CD14-positive monocyte (primary cell): ENCODE results near the gene NHLH2. TPM values are rescaled to one million over a fixed set of nuclear protein-coding genes. Genes with fewer than 3 reads are reported as not detected.

Source experiments
- DNase-seq, 3 donors: peaks; one replicate each; pipeline ENCODE4 v3.0.0-alpha.2; 2011 to 2022
- H2AFZ ChIP-seq: 2 replicates; pipeline ENCODE4 v1.6.0; 2012; ENCODE audit warnings: mild to moderate bottlenecking, low read depth, low read length, inconsistent platforms; ENCODE audit not compliant: insufficient read depth, poor library complexity, severe bottlenecking
- H3K27ac ChIP-seq, 2 donors: 1 replicate in 1 of 2; 2 replicates in 1 of 2; pipeline ENCODE4 v1.5.1; 2012 to 2013; ENCODE audit warnings: low read length in 2 of 2, control low read depth in 1 of 2, inconsistent platforms in 1 of 2, low read depth in 1 of 2, mild to moderate bottlenecking in 1 of 2
- H3K27me3 ChIP-seq, 2 donors: one replicate each; pipeline versions ENCODE4 v1.6.0 to v1.6.1; 2011 to 2013; ENCODE audit warnings: low read length in 2 of 2; ENCODE audit not compliant: control insufficient read depth in 2 of 2, insufficient read depth in 2 of 2
- H3K36me3 ChIP-seq, 2 donors: replicated peaks in 1 of 2; 1 replicate in 1 of 2; 2 replicates in 1 of 2; pipeline versions ENCODE4 v1.5.1 to v1.6.1; 2012 to 2013; ENCODE audit warnings: low read length in 2 of 2, control low read depth in 1 of 2, inconsistent platforms in 1 of 2, mild to moderate bottlenecking in 1 of 2; ENCODE audit not compliant: insufficient read depth in 2 of 2, control insufficient read depth in 1 of 2
- H3K4me1 ChIP-seq, 2 donors: 1 replicate in 1 of 2; 2 replicates in 1 of 2; pipeline versions ENCODE4 v1.5.1 to v1.6.1; 2012 to 2013; ENCODE audit warnings: low read length in 2 of 2, control low read depth in 1 of 2, inconsistent platforms in 1 of 2, mild to moderate bottlenecking in 1 of 2, moderate library complexity in 1 of 2; ENCODE audit not compliant: insufficient read depth in 2 of 2, control insufficient read depth in 1 of 2
- H3K4me2 ChIP-seq: replicated peaks from 2 replicates; pipeline ENCODE3; 2012; ENCODE audit warnings: low read length, moderate library complexity, mild to moderate bottlenecking; ENCODE audit not compliant: poor library complexity, severe bottlenecking; ENCODE audit errors: extremely low read depth
- H3K4me3 ChIP-seq, 3 experiments: fragments of 200-600 bp in 1 of 3; sonication (generic) in 1 of 3; replicated peaks in 1 of 3; 1 replicate in 2 of 3; 2 replicates in 1 of 3; pipeline ENCODE4 v1.5.1; 2011 to 2013; ENCODE audit warnings: low read length in 3 of 3, mild to moderate bottlenecking in 3 of 3, control low read depth in 2 of 3, low read depth in 2 of 3, inconsistent platforms in 1 of 3, moderate library complexity in 1 of 3
- H3K79me2 ChIP-seq: 2 replicates; pipeline ENCODE4 v1.6.0; 2012; ENCODE audit warnings: mild to moderate bottlenecking, control low read depth, inconsistent platforms, low read length, moderate library complexity; ENCODE audit not compliant: insufficient read depth
- H3K9ac ChIP-seq: 2 replicates; pipeline ENCODE4 v1.6.0; 2017; ENCODE audit warnings: low read length, mild to moderate bottlenecking; ENCODE audit not compliant: insufficient read depth, poor library complexity, severe bottlenecking
- H3K9me3 ChIP-seq, 2 donors: replicated peaks in 1 of 2; 1 replicate in 1 of 2; 2 replicates in 1 of 2; pipeline versions ENCODE4 v1.5.1 to v1.6.1; 2012 to 2013; ENCODE audit warnings: low read length in 2 of 2, control low read depth in 1 of 2; ENCODE audit not compliant: control insufficient read depth in 1 of 2, insufficient read depth in 1 of 2
- H4K20me1 ChIP-seq: 2 replicates; pipeline ENCODE4 v1.6.0; 2012; ENCODE audit warnings: mild to moderate bottlenecking, low read length, control low read depth, moderate library complexity; ENCODE audit not compliant: insufficient read depth
- H3K27ac Mint-ChIP-seq, 7 donors: one replicate each; pipeline ENCODE4 v1.8.0; 2020; ENCODE audit warnings: mild to moderate bottlenecking in 7 of 7, mixed read lengths in 7 of 7, moderate library complexity in 6 of 7, inconsistent platforms in 2 of 7
- H3K27me3 Mint-ChIP-seq, 3 donors: one replicate each; pipeline ENCODE4 v1.8.0; 2021 to 2022; ENCODE audit warnings: low read depth in 3 of 3, mild to moderate bottlenecking in 3 of 3, mixed read lengths in 3 of 3, moderate library complexity in 3 of 3, inconsistent platforms in 1 of 3
- H3K36me3 Mint-ChIP-seq, 2 donors: one replicate each; pipeline ENCODE4 v1.8.0; 2020; ENCODE audit warnings: mixed read lengths in 2 of 2, inconsistent platforms in 1 of 2, mild to moderate bottlenecking in 1 of 2
- H3K4me1 Mint-ChIP-seq: one replicate; pipeline ENCODE4 v1.8.0; 2020; ENCODE audit warnings: mild to moderate bottlenecking, mixed read lengths
- H3K4me3 Mint-ChIP-seq, 2 donors: one replicate each; pipeline ENCODE4 v1.8.0; 2020; ENCODE audit warnings: mild to moderate bottlenecking in 2 of 2, mixed read lengths in 2 of 2, moderate library complexity in 1 of 2
- H3K9me3 Mint-ChIP-seq, 7 donors: one replicate each; pipeline ENCODE4 v1.8.0; 2020 to 2022; ENCODE audit warnings: mixed read lengths in 7 of 7, mild to moderate bottlenecking in 6 of 7, moderate library complexity in 6 of 7, inconsistent platforms in 2 of 7
- WGBS: methylation state at CpG from one replicate; pipeline ENCODE4 v1.1.5; 2013; ENCODE audit warnings: missing lambda C conversion rate; ENCODE audit not compliant: insufficient coverage; 5-methylcytosine and 5-hydroxymethylcytosine counted together
- intact Hi-C, 2 donors: fragments of 100-400 bp; cut with micrococcal nuclease; formaldehyde crosslinking; loops; one replicate each; pipeline versions ENCODE4 v1.15.0 to v1.15.1; 2023
- polyA plus RNA-seq, 3 donors: library from polyadenylated mRNA; depleted of rRNA in 1 of 3; unstranded in 2 of 3; stranded (reverse) in 1 of 3; fragments of 300-500 nt in 2 of 3; fragments of >200 nt in 1 of 3; fragmentation: Illumina TruSeq in 2 of 3; gene quantifications; 1 replicate in 2 of 3; 2 replicates in 1 of 3; pipeline ENCODE4 v1.2.3, GENCODE V29; 2012 to 2021
- TF ChIP-seq, protein P1 (sequence below): fragments of 200-600 bp; IDR thresholded peaks from one replicate; pipeline ENCODE4 v1.8.0; 2022; ENCODE audit warnings: antibody characterized with exemption, mild to moderate bottlenecking

Gene NHLH2
- polyA plus RNA-seq, 3 donors, result 0.03 TPM; not detected in 2

DNA sequence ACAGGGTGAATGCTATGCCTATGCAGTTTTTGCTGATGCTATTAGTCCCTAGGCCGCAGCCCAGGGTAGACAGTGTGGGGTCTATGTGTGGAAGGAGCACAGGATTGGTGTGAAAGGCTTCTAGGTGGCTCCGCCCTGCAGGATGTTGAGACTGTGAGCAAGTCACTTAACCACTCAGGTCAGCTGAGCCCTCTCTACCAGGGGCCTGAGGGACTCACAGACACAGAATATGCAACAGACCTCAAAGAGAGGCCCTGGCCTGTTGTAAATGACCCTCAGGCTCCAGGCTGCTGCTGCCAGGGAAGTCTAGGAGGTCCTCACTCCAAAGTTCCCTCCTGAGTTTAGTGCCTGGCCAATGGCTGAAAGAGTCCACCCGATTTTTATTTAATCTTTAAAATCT is 11.0 kb downstream of the NHLH2 start:
- Mint-ChIP-seq H3K27ac (peak overlapping the region in 6 of 7 donors; percentile 81 to 97 (median 92)), H3K4me1 (peaks cover 53% of the 10 kb centered on the region), H3K9me3 (peaks cover 0 to 5% (median 1%) of the 10 kb centered on the region in 7 donors), H3K36me3 (peaks cover 0 to 3% of the 10 kb centered on the region in 2 donors), H3K4me3 (no peak overlapping the region), H3K27me3 (peaks cover 8 to 15% (median 10%) of the 10 kb centered on the region in 3 donors)
- Histone ChIP-seq H4K20me1 (no peaks in the 10 kb centered on the region), H3K4me1 (peaks cover 38 to 49% of the 10 kb centered on the region in 2 donors), H3K27me3 (peaks cover 3 to 4% of the 10 kb centered on the region in 2 donors), H3K79me2 (no peaks in the 10 kb centered on the region), H3K9me3 (no peaks in the 10 kb centered on the region), H3K4me2 (no peak overlapping the region), H3K27ac (peak overlapping the region in 1 of 2 donors; percentile 88), H3K4me3 (no peak overlapping the region), H3K9ac (no peak overlapping the region), H3K36me3 (no peaks in the 10 kb centered on the region), H2AFZ (no peak overlapping the region)
- intact Hi-C loops, result loop anchor here (5.0 kb wide), 2 partner anchors 37 to 147 kb away; partner anchors contain the start of gene SLC22A15 (in 2 of the 2)
- TF ChIP-seq, protein P1, sequence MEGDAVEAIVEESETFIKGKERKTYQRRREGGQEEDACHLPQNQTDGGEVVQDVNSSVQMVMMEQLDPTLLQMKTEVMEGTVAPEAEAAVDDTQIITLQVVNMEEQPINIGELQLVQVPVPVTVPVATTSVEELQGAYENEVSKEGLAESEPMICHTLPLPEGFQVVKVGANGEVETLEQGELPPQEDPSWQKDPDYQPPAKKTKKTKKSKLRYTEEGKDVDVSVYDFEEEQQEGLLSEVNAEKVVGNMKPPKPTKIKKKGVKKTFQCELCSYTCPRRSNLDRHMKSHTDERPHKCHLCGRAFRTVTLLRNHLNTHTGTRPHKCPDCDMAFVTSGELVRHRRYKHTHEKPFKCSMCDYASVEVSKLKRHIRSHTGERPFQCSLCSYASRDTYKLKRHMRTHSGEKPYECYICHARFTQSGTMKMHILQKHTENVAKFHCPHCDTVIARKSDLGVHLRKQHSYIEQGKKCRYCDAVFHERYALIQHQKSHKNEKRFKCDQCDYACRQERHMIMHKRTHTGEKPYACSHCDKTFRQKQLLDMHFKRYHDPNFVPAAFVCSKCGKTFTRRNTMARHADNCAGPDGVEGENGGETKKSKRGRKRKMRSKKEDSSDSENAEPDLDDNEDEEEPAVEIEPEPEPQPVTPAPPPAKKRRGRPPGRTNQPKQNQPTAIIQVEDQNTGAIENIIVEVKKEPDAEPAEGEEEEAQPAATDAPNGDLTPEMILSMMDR, result no peak
- peak in 1 of 3 donors; percentile 10 for DNase-seq
- 94% methylated on average over 3 of the region's 3 CpGs for WGBS

DNA sequence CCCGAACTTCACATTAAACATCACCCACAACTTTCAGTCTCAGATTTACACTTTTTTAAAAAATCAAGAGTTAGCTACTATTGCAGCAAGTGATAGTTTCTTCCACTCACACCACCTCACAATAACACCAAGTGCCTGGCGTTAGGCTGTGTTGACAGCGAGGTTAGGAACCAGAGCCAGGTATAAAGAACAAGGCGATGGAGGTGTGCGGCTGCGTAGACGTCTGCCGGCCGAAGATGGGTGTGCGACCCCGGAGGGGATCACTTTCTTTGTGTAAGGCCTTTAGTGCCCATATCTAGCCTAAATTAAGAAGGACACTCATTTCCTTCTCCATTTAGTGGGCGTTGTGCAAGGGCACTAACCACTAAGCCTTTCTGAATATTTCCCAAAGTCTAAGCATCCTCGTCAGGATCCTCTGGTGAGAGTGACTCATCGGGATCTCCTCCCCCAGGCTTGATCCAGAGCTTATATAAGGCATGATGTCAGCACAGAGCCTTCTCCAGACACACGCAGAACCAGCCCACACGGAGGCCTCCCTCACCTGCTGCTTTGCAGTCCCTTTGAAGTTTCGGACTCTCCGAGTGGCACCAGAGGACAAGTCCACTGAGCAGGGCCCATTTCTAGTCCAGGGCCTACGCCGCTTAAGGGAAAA is 11.8 kb downstream of the NHLH2 start:
- 46% methylated on average over 12 of the region's 20 CpGs for WGBS
- no peaks in the 10 kb centered on the region for H3K79me2 ChIP-seq
- H3K36me3 ChIP-seq, result no peaks in the 10 kb centered on the region
- peak overlapping the region; percentile 81 to 96 for H3K4me3 Mint-ChIP-seq
- intact Hi-C loops, result loop anchor here in 1 of 2 donors (5.0 kb wide), 1 partner anchor 148 kb away; the partner anchor contains the start of gene SLC22A15
- H3K4me2 ChIP-seq, result peak overlapping the region; percentile 85
- DNase-seq, result peak; percentile 92 to 97 (median 95)
- H3K27me3 Mint-ChIP-seq, result peaks cover 5 to 10% (median 7%) of the 10 kb centered on the region in 3 donors
- TF ChIP-seq, protein P1, result no peak
- peak overlapping the region; percentile 7 to 82 (median 19) for H3K4me3 ChIP-seq
- H3K9me3 Mint-ChIP-seq, result peaks cover 0 to 5% (median 1%) of the 10 kb centered on the region in 7 donors
- peak overlapping the region; percentile 39 for H2AFZ ChIP-seq
- H3K9ac ChIP-seq, result peak overlapping the region; percentile 70
- H4K20me1 ChIP-seq, result no peaks in the 10 kb centered on the region
- H3K27ac ChIP-seq, result peak overlapping the region in 1 of 2 donors; percentile 88
- H3K4me1 Mint-ChIP-seq, result peaks cover 53% of the 10 kb centered on the region
- no peaks in the 10 kb centered on the region for H3K27me3 ChIP-seq
- H3K9me3 ChIP-seq, result no peaks in the 10 kb centered on the region
- H3K36me3 Mint-ChIP-seq, result peaks cover 0 to 3% of the 10 kb centered on the region in 2 donors
- peaks cover 38 to 49% of the 10 kb centered on the region in 2 donors for H3K4me1 ChIP-seq
- H3K27ac Mint-ChIP-seq, result peak overlapping the region; percentile 81 to 97 (median 96)
